Natural killer cell (primary cell): ENCODE data around the gene KCNB1. TPM values are rescaled to one million over a fixed set of nuclear protein-coding genes. Genes with fewer than 3 reads are reported as not detected.

Experiments used
- ATAC-seq, 3 donors: fragments of 150-1000 bp in 2 of 3; fragments of 200-7000 bp in 1 of 3; cut with Tn5 transposase; 1 replicate in 1 of 3; 2 replicates in 2 of 3; pipeline ENCODE4 v1.10.0; 2021; ENCODE audit warnings: mild to moderate bottlenecking in 2 of 3, moderate library complexity in 2 of 3
- DNase-seq, 2 donors: peaks; one replicate each; pipeline versions ENCODE4 v3.0.0 to v3.0.0-alpha.2; 2013 to 2021; ENCODE audit warnings: mixed read lengths in 1 of 2
- H3K27ac ChIP-seq: one replicate; pipeline ENCODE4 v1.5.1; 2013; ENCODE audit warnings: mild to moderate bottlenecking, low read length
- H3K27me3 ChIP-seq: one replicate; pipeline ENCODE4 v1.6.1; 2013; ENCODE audit warnings: low read length; ENCODE audit not compliant: control insufficient read depth, insufficient read depth
- H3K36me3 ChIP-seq: one replicate; pipeline ENCODE4 v1.6.1; 2013; ENCODE audit warnings: low read length; ENCODE audit not compliant: control insufficient read depth, insufficient read depth
- H3K4me1 ChIP-seq: one replicate; pipeline ENCODE4 v1.6.1; 2013; ENCODE audit warnings: low read length; ENCODE audit not compliant: control insufficient read depth, insufficient read depth
- H3K4me3 ChIP-seq: one replicate; pipeline ENCODE4 v1.5.1; 2013; ENCODE audit warnings: low read length
- H3K9me3 ChIP-seq: one replicate; pipeline ENCODE4 v1.6.1; 2013; ENCODE audit warnings: low read length; ENCODE audit not compliant: control insufficient read depth, insufficient read depth
- H3K27ac Mint-ChIP-seq, 2 donors: one replicate each; pipeline ENCODE4 v1.8.0; 2022; ENCODE audit warnings: mild to moderate bottlenecking in 2 of 2, mixed read lengths in 2 of 2, moderate library complexity in 1 of 2
- H3K27me3 Mint-ChIP-seq, 2 donors: one replicate each; pipeline ENCODE4 v1.8.0; 2022; ENCODE audit warnings: low read depth in 2 of 2, mixed read lengths in 2 of 2
- H3K36me3 Mint-ChIP-seq: one replicate; pipeline ENCODE4 v1.8.0; 2022; ENCODE audit warnings: mixed read lengths
- H3K4me1 Mint-ChIP-seq, 2 donors: one replicate each; pipeline ENCODE4 v1.8.0; 2022; ENCODE audit warnings: mixed read lengths in 2 of 2
- H3K4me3 Mint-ChIP-seq: one replicate; pipeline ENCODE4 v1.8.0; 2022; ENCODE audit warnings: mild to moderate bottlenecking, moderate library complexity, mixed read lengths
- H3K9me3 Mint-ChIP-seq, 2 donors: one replicate each; pipeline ENCODE4 v1.8.0; 2022; ENCODE audit warnings: mixed read lengths in 2 of 2
- CTCF ChIP-seq: fragments of 200-600 bp; IDR thresholded peaks from one replicate; pipeline ENCODE4 v1.8.0; 2022; ENCODE audit warnings: antibody characterized with exemption
- WGBS: methylation state at CpG from one replicate; pipeline ENCODE4 v1.1.7; 2013; ENCODE audit warnings: missing lambda C conversion rate; ENCODE audit not compliant: insufficient coverage; 5-methylcytosine and 5-hydroxymethylcytosine counted together
- intact Hi-C: fragments of 100-400 bp; cut with micrococcal nuclease; formaldehyde crosslinking; loops from one replicate; pipeline ENCODE4 v1.14.2; 2022
- total RNA-seq, 4 donors: library from RNA; stranded (reverse); fragments of 120-200 nt in 1 of 4; gene quantifications; one replicate each; pipeline versions ENCODE4 v1.2.3 to v1.2.4, GENCODE V29; 2013 to 2022

KCNB1 gene
- total RNA-seq, 3 donors from 2014 or later (not counting 1 experiment from before 2014, with no cell fraction given), result 0.09 TPM; not detected in 2

GRCh38 chr20:49352751-49353150, 129.7 kb downstream of the KCNB1 start:
- no peaks in the 10 kb centered on the region for H3K27me3 ChIP-seq
- Mint-ChIP-seq H3K4me1 (peaks cover 0 to 2% of the 10 kb centered on the region in 2 donors), H3K36me3 (no peaks in the 10 kb centered on the region), H3K9me3 (no peaks in the 10 kb centered on the region), H3K27ac (no peak overlapping the region), H3K27me3 (peaks cover 14 to 22% of the 10 kb centered on the region in 2 donors), H3K4me3 (no peak overlapping the region)
- no peak for TF ChIP-seq CTCF
- no peaks in the 10 kb centered on the region for H3K36me3 ChIP-seq
- WGBS, result 80% methylated on average over 4 of the region's 4 CpGs
- intact Hi-C loops, result no loop called here
- no peak overlapping the region for H3K27ac ChIP-seq
- DNase-seq (no peak), ATAC-seq (no peak)
- no peak overlapping the region for H3K4me3 ChIP-seq
- no peaks in the 10 kb centered on the region for H3K4me1 ChIP-seq
- H3K9me3 ChIP-seq, result no peaks in the 10 kb centered on the region

DNA sequence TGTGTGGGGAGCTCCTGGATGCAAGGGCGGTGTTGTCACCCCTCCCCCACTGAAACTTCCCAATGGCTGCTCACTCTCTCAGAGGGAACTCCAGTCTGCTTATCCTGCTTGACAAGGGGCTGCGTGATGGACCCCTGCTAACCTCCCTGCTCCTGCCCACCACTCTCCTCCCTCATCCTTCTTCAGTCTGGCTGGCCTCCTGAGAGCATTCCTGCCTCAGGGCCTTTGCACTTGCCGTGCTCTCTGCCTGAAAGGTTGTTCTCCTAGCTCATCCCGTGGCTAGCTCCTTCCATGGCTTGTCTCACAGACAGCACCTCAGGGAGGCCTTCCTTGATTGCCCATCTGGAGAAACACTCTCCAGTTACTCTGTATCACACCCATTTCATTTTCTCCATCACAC, 130.7 kb downstream of the KCNB1 start:
- no peak overlapping the region for H3K4me3 Mint-ChIP-seq
- H3K9me3 Mint-ChIP-seq, result no peaks in the 10 kb centered on the region
- Histone ChIP-seq H3K4me3 (no peak overlapping the region), H3K27me3 (no peaks in the 10 kb centered on the region), H3K36me3 (no peaks in the 10 kb centered on the region), H3K4me1 (no peaks in the 10 kb centered on the region), H3K9me3 (no peaks in the 10 kb centered on the region), H3K27ac (no peak overlapping the region)
- H3K4me1 Mint-ChIP-seq, result peaks cover 0 to 4% of the 10 kb centered on the region in 2 donors
- intact Hi-C loops, result no loop called here
- H3K36me3 Mint-ChIP-seq, result no peaks in the 10 kb centered on the region
- H3K27ac Mint-ChIP-seq, result no peak overlapping the region
- WGBS, result 86% methylated on average over 4 of the region's 4 CpGs
- DNase-seq, result no peak
- no peak for ATAC-seq
- no peak for TF ChIP-seq CTCF
- H3K27me3 Mint-ChIP-seq, result peaks cover 15 to 16% of the 10 kb centered on the region in 2 donors

GRCh38 chr20:49349694-49350252, 132.7 kb downstream of the KCNB1 start:
- H3K9me3 ChIP-seq, result no peaks in the 10 kb centered on the region
- H3K36me3 Mint-ChIP-seq, result no peaks in the 10 kb centered on the region
- 82% methylated on average over 3 of the region's 3 CpGs for WGBS
- no peak overlapping the region for H3K4me3 Mint-ChIP-seq
- H3K27ac Mint-ChIP-seq, result no peak overlapping the region
- no peak overlapping the region for H3K27ac ChIP-seq
- no peak overlapping the region for H3K4me3 ChIP-seq
- H3K27me3 Mint-ChIP-seq, result peaks cover 11 to 15% of the 10 kb centered on the region in 2 donors
- intact Hi-C loops, result no loop called here
- ATAC-seq (no peak), DNase-seq (no peak)
- H3K9me3 Mint-ChIP-seq, result no peaks in the 10 kb centered on the region
- no peaks in the 10 kb centered on the region for H3K27me3 ChIP-seq
- TF ChIP-seq CTCF, result no peak
- no peaks in the 10 kb centered on the region for H3K36me3 ChIP-seq
- H3K4me1 Mint-ChIP-seq, result peaks cover 0 to 4% of the 10 kb centered on the region in 2 donors
- no peaks in the 10 kb centered on the region for H3K4me1 ChIP-seq

GRCh38 chr20:49349078-49349477, 133.4 kb downstream of the KCNB1 start:
- intact Hi-C loops, result no loop called here
- no peak for DNase-seq
- no peak overlapping the region for H3K4me3 ChIP-seq
- Mint-ChIP-seq H3K27ac (no peak overlapping the region), H3K9me3 (no peaks in the 10 kb centered on the region), H3K36me3 (no peaks in the 10 kb centered on the region), H3K4me3 (no peak overlapping the region), H3K27me3 (peaks cover 14 to 15% of the 10 kb centered on the region in 2 donors), H3K4me1 (peaks cover 0 to 4% of the 10 kb centered on the region in 2 donors)
- no peaks in the 10 kb centered on the region for H3K9me3 ChIP-seq
- no peak for ATAC-seq
- no peaks in the 10 kb centered on the region for H3K4me1 ChIP-seq
- H3K27me3 ChIP-seq, result no peaks in the 10 kb centered on the region
- TF ChIP-seq CTCF, result no peak
- 100% methylated on average over 1 of the region's 1 CpG for WGBS
- no peaks in the 10 kb centered on the region for H3K36me3 ChIP-seq
- no peak overlapping the region for H3K27ac ChIP-seq
